Kasumi-1 (cell line): Measurements from ENCODE around the gene PLPPR5.

Source experiments
- DNase-seq, 2 experiments: peaks; one replicate each; lab custom pipeline; 2025; lab: John Stamatoyannopoulos, UW

PLPPR5 gene

GRCh38 chr1:98969798-98970490 is 34.7 kb downstream of the PLPPR5 start:
- no peak for DNase-seq

GRCh38 chr1:98967122-98967521 is 37.5 kb downstream of the PLPPR5 start:
- DNase-seq = no peak

- no peak for DNase-seq
Observed at GRCh38 chr1:98965394-98965793, 39.3 kb downstream of the PLPPR5 start.

- DNase-seq = no peak
Observed at GRCh38 chr1:98964198-98964597, 40.5 kb downstream of the PLPPR5 start.

GRCh38 chr1:98963064-98963758 is 41.5 kb downstream of the PLPPR5 start:
- no peak for DNase-seq

- no peak for DNase-seq
Observed at GRCh38 chr1:98962156-98962555, 42.5 kb downstream of the PLPPR5 start.

- DNase-seq = no peak
Observed at GRCh38 chr1:98949621-98950020, 55.0 kb downstream of the PLPPR5 start.

- no peak for DNase-seq
Observed at GRCh38 chr1:98949166-98949565, 55.5 kb downstream of the PLPPR5 start.

- no peak for DNase-seq
Observed at GRCh38 chr1:98947071-98947470, 57.6 kb downstream of the PLPPR5 start.

- DNase-seq = no peak
Observed at GRCh38 chr1:98940722-98941079, 64.0 kb downstream of the PLPPR5 start.

- DNase-seq = no peak
Observed at GRCh38 chr1:98940069-98940721, 64.5 kb downstream of the PLPPR5 start.

GRCh38 chr1:98939471-98939870 is 65.2 kb downstream of the PLPPR5 start:
- no peak for DNase-seq

- no peak for DNase-seq
Observed at GRCh38 chr1:98937347-98937746, 67.3 kb downstream of the PLPPR5 start.

GRCh38 chr1:98932184-98932583 is 72.5 kb downstream of the PLPPR5 start:
- DNase-seq = no peak

GRCh38 chr1:98931128-98931835 is 73.4 kb downstream of the PLPPR5 start:
- no peak for DNase-seq

GRCh38 chr1:98929437-98929836 is 75.2 kb downstream of the PLPPR5 start:
- no peak for DNase-seq

- no peak for DNase-seq
Observed at GRCh38 chr1:98926597-98926996, 78.1 kb downstream of the PLPPR5 start.

- no peak for DNase-seq
Observed at GRCh38 chr1:98924977-98925376, 79.7 kb downstream of the PLPPR5 start.

- DNase-seq = no peak
Observed at GRCh38 chr1:98923667-98924066, 81.0 kb downstream of the PLPPR5 start.

- DNase-seq = no peak
Observed at GRCh38 chr1:98921817-98922216, 82.8 kb downstream of the PLPPR5 start.

GRCh38 chr1:98920441-98921110 is 84.1 kb downstream of the PLPPR5 start:
- DNase-seq = no peak

GRCh38 chr1:98919652-98920051 is 85.0 kb downstream of the PLPPR5 start:
- DNase-seq = no peak
